ENCODE measurements around the gene CHIT1. TPM values are rescaled to one million over a fixed set of nuclear protein-coding genes. Genes with fewer than 3 reads are reported as not detected.

Gene CHIT1
- polyA plus RNA-seq, 1 of the 3 experiments (the other 2 are of a cell fraction) = not detected

- no peaks in the 10 kb centered on the region for H3K79me2 ChIP-seq (ENCODE audit: insufficient read depth)
- DNase-seq = no peak
- peak overlapping the region; percentile 94; the same call in 1 of the 2 replicates for H2AFZ ChIP-seq (ENCODE audit: low read depth)
- no peak overlapping the region for H3K4me2 ChIP-seq
- no peaks in the 10 kb centered on the region for H3K9me2 ChIP-seq
- H3K36me3 ChIP-seq (replicated peaks in 1 of 2; ENCODE audit: control insufficient read depth in 1 of 2, insufficient read depth in 2 of 2, low read length in 1 of 2) = no peaks in the 10 kb centered on the region
- H3K4me1 ChIP-seq (ENCODE audit: control insufficient read depth in 1 of 2, insufficient read depth in 2 of 2, low read depth in 1 of 2, low read length in 1 of 2) = peaks cover 0 to 24% of the 10 kb centered on the region in 2 experiments; a peak in 1 of 4 replicates
- H3K27ac ChIP-seq (ENCODE audit: low read depth in 2 of 2, low read length in 1 of 2) = no peak overlapping the region
- H4K20me1 ChIP-seq (ENCODE audit: insufficient read depth) = no peaks in the 10 kb centered on the region
- H3K9me3 ChIP-seq = no peaks in the 10 kb centered on the region
- H3K4me3 ChIP-seq (ENCODE audit: low read depth in 2 of 2, low read length in 1 of 2) = no peak overlapping the region
- WGBS (ENCODE audit: low lambda C conversion rate) = 62% methylated on average over 4 of the region's 4 CpGs
- ChIA-PET POLR2A (no interaction called here), CTCF (interaction anchor here (0.7 to 31.2 kb wide), 18 partner anchors 15 to 243 kb away, joined by 3 to 817 read pairs (median 47); partner anchors contain the start of genes ADORA1, BTG2, FMOD and PPFIA4)
- no peak overlapping the region for H3K9ac ChIP-seq
- no peak for TF ChIP-seq SMC3 (IDR thresholded peaks at IDR 0.05; ENCODE audit: low read depth, low read length)
- TF ChIP-seq USF1 (IDR thresholded peaks at IDR 0.05; ENCODE audit: borderline replicate concordance, low read depth) = no peak
- no peak for TF ChIP-seq IRF3 (IDR thresholded peaks at IDR 0.05; ENCODE audit: low read depth, low read length)
- no peak for TF ChIP-seq TAF1 (IDR thresholded peaks at IDR 0.05; ENCODE audit: borderline replicate concordance, low read depth, low read length)
- no peak for TF ChIP-seq FOSL2 (IDR thresholded peaks at IDR 0.05; ENCODE audit: borderline replicate concordance, low read depth)
- no peak for TF ChIP-seq MAX (IDR thresholded peaks at IDR 0.05; ENCODE audit: low read depth)
- TF ChIP-seq TEAD4 (IDR thresholded peaks at IDR 0.05; ENCODE audit: borderline replicate concordance, insufficient read depth) = no peak
- TF ChIP-seq FOXJ3 (CRISPR knock-in tag; IDR thresholded peaks at IDR 0.05) = no peak
- no peak for TF ChIP-seq TCF12 (IDR thresholded peaks at IDR 0.05)
- TF ChIP-seq EZH2phosphoT487 (IDR thresholded peaks at IDR 0.05; ENCODE audit: borderline replicate concordance, low read depth) = no peak
- TF ChIP-seq CTCF (IDR thresholded peaks at IDR 0.05) = no peak
- TF ChIP-seq RXRA (IDR thresholded peaks at IDR 0.05; ENCODE audit: borderline replicate concordance, low read depth) = no peak
- no peak for TF ChIP-seq MXI1 (IDR thresholded peaks at IDR 0.05; ENCODE audit: low read depth, low read length)
- H3F3A ChIP-seq (replicated peaks; ENCODE audit: insufficient read depth) = no peaks in the 10 kb centered on the region
- no peaks in the 10 kb centered on the region for H3K27me3 ChIP-seq (ENCODE audit: insufficient read depth)
Observed at GRCh38 chr1:203270448-203270847, 41.0 kb upstream of the CHIT1 start.

GRCh38 chr1:203269654-203270020 lies 40.2 kb upstream of the CHIT1 start:
- H3F3A ChIP-seq (replicated peaks; ENCODE audit: insufficient read depth) = no peaks in the 10 kb centered on the region
- H3K27ac ChIP-seq (ENCODE audit: low read depth in 2 of 2, low read length in 1 of 2) = no peak overlapping the region
- WGBS (ENCODE audit: low lambda C conversion rate) = 4% methylated on average over 3 of the region's 5 CpGs
- no peak overlapping the region for H2AFZ ChIP-seq (ENCODE audit: low read depth)
- H3K36me3 ChIP-seq (replicated peaks in 1 of 2; ENCODE audit: control insufficient read depth in 1 of 2, insufficient read depth in 2 of 2, low read length in 1 of 2) = no peaks in the 10 kb centered on the region
- H3K4me3 ChIP-seq (ENCODE audit: low read depth in 2 of 2, low read length in 1 of 2) = no peak overlapping the region
- TF ChIP-seq REST (IDR thresholded peaks at IDR 0.05; ENCODE audit: low read depth, low read length) = no peak
- TF ChIP-seq MEF2A (IDR thresholded peaks at IDR 0.05; ENCODE audit: borderline replicate concordance, low read depth) = no peak
- no peak for TF ChIP-seq PBX3 (IDR thresholded peaks at IDR 0.05)
- no peak for TF ChIP-seq TCF12 (IDR thresholded peaks at IDR 0.05)
- no peaks in the 10 kb centered on the region for H3K79me2 ChIP-seq (ENCODE audit: insufficient read depth)
- ChIA-PET POLR2A (no interaction called here), CTCF (interaction anchor here (0.5 to 31.2 kb wide), 67 partner anchors 9 to 523 kb away, joined by 3 to 817 read pairs (median 6); partner anchors contain the start of genes ADORA1, BTG2, FMOD and PPFIA4)
- no peak overlapping the region for H3K9ac ChIP-seq
- no peaks in the 10 kb centered on the region for H3K27me3 ChIP-seq (ENCODE audit: insufficient read depth)
- peaks cover 0 to 24% of the 10 kb centered on the region in 2 experiments; a peak in 1 of 4 replicates for H3K4me1 ChIP-seq (ENCODE audit: control insufficient read depth in 1 of 2, insufficient read depth in 2 of 2, low read depth in 1 of 2, low read length in 1 of 2)
- H3K9me3 ChIP-seq = no peaks in the 10 kb centered on the region
- H3K9me2 ChIP-seq = no peaks in the 10 kb centered on the region
- no peaks in the 10 kb centered on the region for H4K20me1 ChIP-seq (ENCODE audit: insufficient read depth)
- no peak overlapping the region for H3K4me2 ChIP-seq
- no peak for DNase-seq
